ENCODE data around the gene GHR.

GHR gene

GRCh38 chr5:42516282-42517042, 93.2 kb downstream of the GHR start:
- no peak for DNase-seq (ENCODE audit: low spot score)

- no peak for DNase-seq (ENCODE audit: low spot score)
Observed at GRCh38 chr5:42517164-42517563, 93.9 kb downstream of the GHR start.

- DNase-seq (ENCODE audit: low spot score): no peak
Observed at GRCh38 chr5:42518595-42519221, 95.5 kb downstream of the GHR start.

GRCh38 chr5:42520203-42520602, 97.0 kb downstream of the GHR start:
- DNase-seq (ENCODE audit: low spot score): no peak

- no peak for DNase-seq (ENCODE audit: low spot score)
Observed at GRCh38 chr5:42520957-42521356, 97.7 kb downstream of the GHR start.

- DNase-seq (ENCODE audit: low spot score): no peak
Observed at GRCh38 chr5:42521406-42521805, 98.2 kb downstream of the GHR start.

GRCh38 chr5:42522783-42523182, 99.5 kb downstream of the GHR start:
- no peak for DNase-seq (ENCODE audit: low spot score)

- no peak for DNase-seq (ENCODE audit: low spot score)
Observed at GRCh38 chr5:42526179-42526578, 102.9 kb downstream of the GHR start.

- DNase-seq (ENCODE audit: low spot score): no peak
Observed at GRCh38 chr5:42531611-42532010, 108.4 kb downstream of the GHR start.

- no peak for DNase-seq (ENCODE audit: low spot score)
Observed at GRCh38 chr5:42542106-42542505, 118.9 kb downstream of the GHR start.

- DNase-seq (ENCODE audit: low spot score): no peak
Observed at GRCh38 chr5:42543774-42544173, 120.5 kb downstream of the GHR start.

GRCh38 chr5:42545038-42545437, 121.8 kb downstream of the GHR start:
- DNase-seq (ENCODE audit: low spot score): no peak

- no peak for DNase-seq (ENCODE audit: low spot score)
Observed at GRCh38 chr5:42547141-42547540, 123.9 kb downstream of the GHR start.

GRCh38 chr5:42547894-42548293, 124.7 kb downstream of the GHR start:
- no peak for DNase-seq (ENCODE audit: low spot score)

GRCh38 chr5:42552597-42552996, 129.4 kb downstream of the GHR start:
- DNase-seq (ENCODE audit: low spot score): no peak

GRCh38 chr5:42553461-42553860, 130.2 kb downstream of the GHR start:
- no peak for DNase-seq (ENCODE audit: low spot score)

- DNase-seq (ENCODE audit: low spot score): no peak
Observed at GRCh38 chr5:42555010-42555409, 131.8 kb downstream of the GHR start.

- DNase-seq (ENCODE audit: low spot score): no peak
Observed at GRCh38 chr5:42555797-42556196, 132.6 kb downstream of the GHR start.

GRCh38 chr5:42557689-42558088, 134.4 kb downstream of the GHR start:
- no peak for DNase-seq (ENCODE audit: low spot score)

- DNase-seq (ENCODE audit: low spot score): no peak
Observed at GRCh38 chr5:42561656-42562055, 138.4 kb downstream of the GHR start.

- DNase-seq (ENCODE audit: low spot score): no peak
Observed at GRCh38 chr5:42564689-42565356, 141.6 kb downstream of the GHR start.

- no peak for DNase-seq (ENCODE audit: low spot score)
Observed at GRCh38 chr5:42566652-42567295, 143.5 kb downstream of the GHR start.

GRCh38 chr5:42569325-42569724, 146.1 kb downstream of the GHR start:
- no peak for DNase-seq (ENCODE audit: low spot score)

Measured in left forelimb (tissue), 1 donor.